Activated CD4-positive, alpha-beta T cell treated with anti-CD3 and anti-CD28 coated beads for 1 hour (primary cell): Measurements from ENCODE around the gene TSPAN6.

Experiments used
- DNase-seq: peaks from one replicate; pipeline ENCODE4 v3.0.0-alpha.2; 2020

The TSPAN6 gene, protein sequence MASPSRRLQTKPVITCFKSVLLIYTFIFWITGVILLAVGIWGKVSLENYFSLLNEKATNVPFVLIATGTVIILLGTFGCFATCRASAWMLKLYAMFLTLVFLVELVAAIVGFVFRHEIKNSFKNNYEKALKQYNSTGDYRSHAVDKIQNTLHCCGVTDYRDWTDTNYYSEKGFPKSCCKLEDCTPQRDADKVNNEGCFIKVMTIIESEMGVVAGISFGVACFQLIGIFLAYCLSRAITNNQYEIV

DNA sequence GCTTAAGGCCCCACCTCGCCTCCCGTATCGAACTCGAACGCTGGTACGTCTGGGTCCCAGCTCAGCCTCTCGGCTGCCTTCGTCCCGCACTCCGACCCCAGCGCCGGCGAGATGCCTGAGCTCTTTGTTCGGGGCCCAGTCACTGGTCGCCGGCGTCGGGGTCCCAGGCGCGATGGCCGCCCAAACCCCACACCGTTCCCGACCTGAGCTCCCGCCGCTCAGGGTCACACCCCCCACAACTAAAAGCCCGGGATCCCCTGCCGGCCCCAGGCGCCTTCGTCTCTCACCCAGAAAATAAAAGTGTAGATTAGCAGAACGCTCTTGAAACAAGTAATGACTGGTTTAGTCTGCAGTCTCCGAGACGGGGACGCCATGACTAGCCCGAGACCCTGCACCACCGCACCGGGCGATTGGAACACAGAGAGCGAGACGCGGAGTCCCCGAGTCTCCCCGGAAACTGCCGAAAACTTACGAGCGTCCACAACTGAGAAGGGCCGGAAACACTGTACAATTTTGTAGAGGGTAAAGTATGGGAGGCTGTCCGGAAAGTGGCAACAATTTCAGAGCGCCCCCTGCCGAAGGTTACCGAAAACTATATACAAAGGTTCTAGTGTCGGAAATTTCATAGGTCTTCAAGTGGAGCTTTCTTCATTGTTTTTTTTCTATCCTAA lies at the start of gene TSPAN6:
Gene TSPAN6, minus strand, starts transcription at position 486 of the 671 bp plus-strand sequence. Its CDS starts 112 bp downstream, at position 374.
- DNase-seq: peak; percentile 55

- DNase-seq: no peak
Observed at GRCh38 chrX:100685997-100686305, 49.3 kb upstream of the TSPAN6 start.

GRCh38 chrX:100685284-100685996 lies 48.8 kb upstream of the TSPAN6 start:
- DNase-seq: peak; percentile 22

- no peak for DNase-seq
Observed at GRCh38 chrX:100682939-100683338, 46.3 kb upstream of the TSPAN6 start.

DNA sequence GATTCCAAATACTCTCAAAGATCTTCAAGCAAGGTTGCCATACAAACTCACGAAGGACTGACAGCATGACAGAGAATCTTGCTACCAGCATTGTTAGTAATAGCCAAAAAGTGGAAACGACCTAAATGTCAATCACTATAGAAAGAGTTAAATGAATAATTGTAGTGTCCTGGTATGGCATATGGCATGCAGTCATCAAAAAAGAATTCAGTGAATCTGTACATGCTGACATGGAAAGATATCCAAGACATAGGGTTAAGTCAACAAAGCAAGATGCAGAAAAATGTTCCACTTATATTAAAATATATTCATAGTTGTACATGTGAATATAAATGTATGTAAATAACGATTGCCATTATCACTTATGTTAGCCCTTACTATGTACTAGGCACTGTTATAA lies 45.0 kb upstream of the TSPAN6 start:
- no peak for DNase-seq

- no peak for DNase-seq
Observed at GRCh38 chrX:100680756-100681155, 44.1 kb upstream of the TSPAN6 start.

- no peak for DNase-seq
Observed at GRCh38 chrX:100677611-100678181, 41.1 kb upstream of the TSPAN6 start.

GRCh38 chrX:100674705-100675104 lies 38.1 kb upstream of the TSPAN6 start:
- no peak for DNase-seq

DNA sequence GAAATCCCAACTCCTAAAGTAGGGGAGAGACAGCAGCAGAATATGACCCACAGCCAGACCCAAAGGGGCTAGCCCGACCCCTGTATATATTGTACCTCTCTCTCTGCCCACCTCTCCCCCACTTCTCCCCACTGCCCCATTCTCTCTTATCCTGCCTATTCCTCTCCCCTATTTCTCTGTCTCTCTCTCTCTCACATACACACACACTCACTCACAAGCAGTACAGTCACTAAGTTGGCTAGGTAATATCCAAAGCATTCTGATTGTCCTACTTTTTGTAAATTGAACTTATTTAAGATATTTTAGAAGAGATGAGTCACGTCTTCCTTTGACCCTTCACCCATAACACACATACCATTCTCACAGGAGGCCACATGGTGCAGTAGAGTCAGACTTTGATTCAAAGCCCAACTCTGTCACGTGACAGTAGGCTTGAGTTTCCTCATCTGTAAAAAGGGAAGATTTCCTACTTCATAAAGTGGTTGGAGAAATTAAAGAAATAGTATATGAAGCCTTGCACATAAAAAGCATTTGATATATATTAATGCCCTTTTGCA lies 36.9 kb upstream of the TSPAN6 start:
- DNase-seq: no peak

- no peak for DNase-seq
Observed at GRCh38 chrX:100672966-100673365, 36.4 kb upstream of the TSPAN6 start.

- no peak for DNase-seq
Observed at GRCh38 chrX:100663642-100664041, 27.0 kb upstream of the TSPAN6 start.

DNA sequence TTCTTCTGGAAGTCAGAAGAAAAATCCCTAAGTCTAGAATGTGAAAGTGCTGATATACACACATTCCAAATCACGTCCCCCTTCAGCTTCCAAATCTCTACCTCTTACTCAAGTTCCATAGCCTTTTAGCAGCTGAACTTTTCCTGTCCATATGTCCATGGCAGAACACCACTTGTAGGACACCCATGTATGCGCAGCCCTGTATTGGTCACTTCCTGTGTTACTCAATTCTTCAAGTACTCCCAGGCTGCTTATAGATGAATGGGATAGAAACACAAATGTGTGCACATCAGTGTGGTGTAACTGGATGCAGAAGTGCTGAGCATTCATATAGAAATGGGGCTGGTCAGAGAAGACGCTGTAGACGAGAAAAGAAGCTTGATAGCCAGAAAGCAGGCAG lies 26.2 kb upstream of the TSPAN6 start:
- DNase-seq: no peak

DNA sequence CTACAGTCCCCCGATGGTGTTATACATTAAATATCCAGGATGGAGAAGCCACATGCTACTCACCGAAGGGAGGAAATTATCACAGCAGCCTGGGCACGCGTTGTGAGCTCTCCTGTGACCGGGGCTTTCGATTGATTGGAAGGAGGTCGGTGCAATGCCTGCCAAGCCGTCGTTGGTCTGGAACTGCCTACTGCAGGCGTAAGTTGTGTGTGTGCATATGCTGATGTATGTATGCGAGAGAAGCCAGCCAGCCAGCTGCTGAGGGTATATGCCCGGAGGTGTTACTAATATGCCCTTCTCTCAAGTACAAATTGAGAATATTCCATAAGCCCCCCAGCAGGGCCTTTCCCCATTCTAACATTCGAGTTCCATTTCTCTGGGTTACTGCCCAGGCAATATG lies 25.6 kb upstream of the TSPAN6 start:
- DNase-seq: no peak

DNA sequence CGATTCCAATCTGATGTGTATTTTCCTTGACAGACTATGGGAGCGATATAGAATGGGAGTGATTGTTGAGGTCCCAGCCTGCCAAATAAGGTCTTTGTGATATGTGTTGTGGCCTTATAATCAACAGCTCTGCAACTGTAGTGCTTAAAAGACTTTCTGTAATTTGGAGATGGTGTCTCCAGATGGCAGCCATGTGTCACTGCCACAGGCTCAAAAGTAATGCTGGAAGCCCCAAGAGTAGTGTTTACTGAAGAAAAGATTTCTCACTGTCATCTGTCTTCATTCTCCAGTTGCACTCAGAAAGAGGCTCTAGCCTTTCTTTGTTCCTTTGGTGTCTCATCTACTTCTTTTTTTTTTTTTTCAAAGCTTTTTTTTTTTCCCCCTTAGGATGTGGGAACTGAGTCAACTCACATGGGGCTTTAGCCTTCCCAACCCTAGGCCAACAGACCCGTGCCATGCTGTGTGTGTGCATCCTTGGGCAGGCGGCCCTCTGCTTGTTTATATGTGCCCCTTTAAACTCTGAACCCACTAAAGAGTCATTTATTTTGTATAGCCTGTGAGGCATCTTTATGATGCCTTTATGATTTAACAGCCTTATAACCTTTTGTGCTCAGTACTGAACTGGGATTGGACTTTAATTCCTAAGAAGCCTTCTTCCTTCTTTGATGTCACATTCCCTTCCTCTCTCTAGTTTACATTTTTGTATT lies 23.0 kb upstream of the TSPAN6 start:
- DNase-seq: no peak

- DNase-seq: no peak
Observed at GRCh38 chrX:100658941-100659381, 22.4 kb upstream of the TSPAN6 start.

GRCh38 chrX:100654261-100654660 lies 17.7 kb upstream of the TSPAN6 start:
- no peak for DNase-seq

- DNase-seq: no peak
Observed at GRCh38 chrX:100652266-100652665, 15.7 kb upstream of the TSPAN6 start.

DNA sequence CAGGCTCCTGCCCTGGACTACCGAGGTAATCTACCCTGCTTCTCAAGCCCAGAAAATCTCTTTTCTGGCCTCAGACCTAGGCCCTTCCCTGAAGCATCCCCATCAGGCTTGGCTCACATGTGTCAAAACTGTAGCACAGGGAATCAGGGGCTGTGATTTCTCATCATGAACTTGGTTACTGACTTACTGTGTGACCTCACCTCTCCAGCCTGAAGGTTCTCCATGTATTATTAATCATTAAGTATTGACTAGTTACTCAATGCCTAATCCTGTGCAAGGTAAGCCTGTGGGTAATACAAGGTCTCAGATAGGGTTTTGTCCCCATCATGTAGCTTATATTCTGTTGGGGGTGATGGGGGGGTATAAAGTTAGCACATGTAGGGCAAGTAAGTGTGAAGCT lies 14.2 kb upstream of the TSPAN6 start:
- DNase-seq: no peak

DNA sequence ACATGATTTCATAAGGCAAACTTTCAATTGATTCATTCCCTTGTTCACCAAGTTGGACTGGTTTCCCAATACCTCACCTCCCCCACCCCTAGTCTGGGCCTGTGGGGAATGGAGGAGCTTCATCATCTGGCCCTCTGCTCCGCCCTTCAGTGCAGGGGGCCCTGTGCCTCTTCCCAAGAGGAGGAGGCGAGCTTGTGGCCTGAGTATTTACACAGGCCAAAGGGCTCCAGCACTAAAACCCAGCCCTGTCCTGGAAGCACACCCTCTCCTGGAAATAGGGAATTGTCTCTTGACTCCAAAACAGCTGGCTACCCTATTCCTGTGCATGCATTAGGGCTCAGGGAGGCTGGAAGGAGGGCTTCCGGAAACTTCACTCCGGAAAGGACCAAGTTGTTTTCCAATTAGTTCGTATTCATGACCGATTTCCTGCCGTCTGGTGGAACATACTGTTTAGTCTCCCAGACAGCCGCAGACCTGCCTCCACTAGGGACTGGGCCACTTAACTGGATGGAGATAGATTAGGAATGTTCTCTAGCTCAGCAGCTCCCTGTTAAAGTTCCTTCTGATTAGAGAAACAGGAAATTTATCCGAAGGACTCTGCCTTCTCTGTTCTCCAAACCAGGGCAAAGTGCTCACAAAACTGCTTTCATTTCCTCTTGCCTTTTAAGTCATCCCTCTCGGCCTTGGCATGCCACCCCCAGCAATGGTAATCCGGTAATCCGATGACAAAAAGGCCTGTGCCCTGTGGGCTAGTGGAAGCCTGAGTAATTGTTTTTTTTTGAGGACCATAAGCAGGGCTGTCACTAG lies 13.1 kb upstream of the TSPAN6 start:
- DNase-seq: no peak

DNA sequence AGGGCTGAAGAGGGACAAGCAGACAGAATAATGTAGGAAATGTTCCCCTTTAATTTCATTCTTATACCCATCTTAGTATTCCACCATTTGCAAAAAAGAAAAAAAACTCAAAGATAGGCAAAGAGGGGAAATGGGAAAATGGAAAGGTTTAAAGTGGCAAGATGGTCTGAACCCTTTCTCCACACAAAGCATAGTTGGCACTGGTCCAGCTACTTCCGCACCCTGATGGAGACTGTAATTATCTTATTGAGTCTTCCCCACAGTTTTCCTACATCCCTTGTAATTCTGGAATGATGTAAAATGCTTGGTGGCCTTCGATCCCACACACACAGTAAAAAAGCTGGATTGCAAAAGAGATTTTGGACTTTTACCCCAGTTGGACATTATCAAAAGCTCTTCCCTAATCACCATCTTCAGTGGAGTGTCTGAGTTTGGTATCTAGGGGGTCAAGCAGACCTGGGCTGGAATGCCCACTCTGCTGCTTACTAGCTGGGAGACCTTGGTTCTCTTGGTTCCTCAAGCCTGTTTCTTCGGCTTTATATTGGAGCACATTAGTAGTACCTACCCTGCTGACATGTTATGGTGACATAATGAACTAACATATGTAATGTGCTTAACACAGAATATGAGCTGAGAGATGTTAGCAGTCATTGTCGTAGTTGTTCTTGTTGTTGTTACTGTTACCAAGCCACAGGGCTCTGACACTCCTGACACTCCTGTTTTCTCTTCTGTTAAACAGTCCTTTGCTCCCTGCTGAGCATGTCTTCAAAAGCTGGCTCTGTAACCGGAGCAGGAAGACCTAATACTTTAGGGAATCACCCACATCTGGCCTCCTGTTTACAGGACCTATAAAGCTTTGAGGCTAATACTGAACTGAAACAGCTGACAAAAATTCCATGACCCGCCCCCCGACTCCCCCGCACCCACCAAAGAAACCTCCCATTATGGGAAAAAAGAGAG lies 12.1 kb upstream of the TSPAN6 start:
- DNase-seq: no peak

DNA sequence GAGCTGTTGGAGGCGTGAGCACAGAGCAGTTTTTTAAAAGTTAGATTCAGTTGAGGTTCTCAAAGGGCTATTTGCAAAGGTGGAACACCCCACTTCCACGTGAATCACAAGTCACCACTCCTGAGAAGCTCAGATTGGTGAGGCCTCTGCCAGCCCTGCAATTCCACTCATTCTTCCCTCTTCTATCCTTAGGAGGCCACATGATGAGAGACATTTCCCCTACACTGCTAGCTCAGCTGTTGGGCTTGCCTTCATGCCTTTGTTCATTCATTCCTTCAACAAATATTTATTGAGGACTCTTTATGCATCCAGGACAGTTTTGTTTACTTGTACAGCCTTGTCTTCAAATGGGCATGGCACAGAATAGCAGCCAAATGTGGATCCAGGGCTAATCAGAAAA lies 11.1 kb upstream of the TSPAN6 start:
- DNase-seq: no peak
